ENCODE results near the gene CX3CL1.

- no peak for TF ChIP-seq MXI1 (IDR thresholded peaks at IDR 0.05; ENCODE audit: borderline replicate concordance, low read depth, low read length)
- TF ChIP-seq, protein P1, sequence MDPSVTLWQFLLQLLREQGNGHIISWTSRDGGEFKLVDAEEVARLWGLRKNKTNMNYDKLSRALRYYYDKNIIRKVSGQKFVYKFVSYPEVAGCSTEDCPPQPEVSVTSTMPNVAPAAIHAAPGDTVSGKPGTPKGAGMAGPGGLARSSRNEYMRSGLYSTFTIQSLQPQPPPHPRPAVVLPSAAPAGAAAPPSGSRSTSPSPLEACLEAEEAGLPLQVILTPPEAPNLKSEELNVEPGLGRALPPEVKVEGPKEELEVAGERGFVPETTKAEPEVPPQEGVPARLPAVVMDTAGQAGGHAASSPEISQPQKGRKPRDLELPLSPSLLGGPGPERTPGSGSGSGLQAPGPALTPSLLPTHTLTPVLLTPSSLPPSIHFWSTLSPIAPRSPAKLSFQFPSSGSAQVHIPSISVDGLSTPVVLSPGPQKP (IDR thresholded peaks at IDR 0.05; ENCODE audit: borderline replicate concordance, low read depth, low read length) = no peak
Observed at GRCh38 chr16:57331355-57331754, 40.9 kb upstream of the CX3CL1 start.
